GM13976 (cell line): ENCODE results near the gene TRPC4AP.

Source experiments
- DNase-seq: peaks from one replicate; pipeline ENCODE4 v3.0.0; 2012; ENCODE audit warnings: low spot score
- in situ Hi-C: fragments of 300-500 bp; cut with MboI; formaldehyde crosslinking; loops from one replicate; pipeline ENCODE4 v1.12.0; 2022; ENCODE audit warnings: low sequenced_read_pairs, mixed read lengths, inconsistent platforms; ENCODE audit not compliant: unreplicated experiment
- TF ChIP-seq, protein P1 (sequence below): IDR thresholded peaks from 2 replicates; pipeline ENCODE4 v1.5.1; 2012; ENCODE audit warnings: borderline replicate concordance, mild to moderate bottlenecking; ENCODE audit not compliant: insufficient read depth; ENCODE audit errors: extremely low read depth, missing control alignments, control extremely low read depth

Gene TRPC4AP

DNA sequence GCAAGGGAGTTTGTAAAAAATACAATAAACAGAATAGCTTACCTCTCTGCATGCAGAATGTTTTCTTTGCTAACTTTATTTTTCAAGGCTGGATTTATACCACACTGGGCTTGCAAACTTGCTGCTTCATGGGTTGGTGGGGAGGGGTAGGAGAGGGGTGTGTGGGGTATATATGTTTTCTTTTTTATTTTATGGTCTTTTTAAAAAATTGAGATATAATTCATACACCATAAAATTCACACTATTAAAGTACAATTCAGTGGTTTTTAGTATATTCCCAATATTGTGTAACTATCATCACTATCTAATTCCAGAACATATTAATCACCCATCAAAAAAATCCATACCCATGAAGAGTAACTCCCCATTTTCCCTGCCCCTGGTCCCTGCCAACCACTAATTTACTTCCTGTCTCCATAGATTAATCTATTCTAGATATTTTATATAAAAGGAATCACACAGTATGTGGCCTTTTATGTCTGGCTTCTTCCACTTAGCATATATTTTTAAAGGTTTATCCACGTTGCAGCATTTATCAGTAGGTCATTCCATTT is 14.3 kb upstream of the TRPC4AP start:
- DNase-seq: no peak
- TF ChIP-seq, protein P1, sequence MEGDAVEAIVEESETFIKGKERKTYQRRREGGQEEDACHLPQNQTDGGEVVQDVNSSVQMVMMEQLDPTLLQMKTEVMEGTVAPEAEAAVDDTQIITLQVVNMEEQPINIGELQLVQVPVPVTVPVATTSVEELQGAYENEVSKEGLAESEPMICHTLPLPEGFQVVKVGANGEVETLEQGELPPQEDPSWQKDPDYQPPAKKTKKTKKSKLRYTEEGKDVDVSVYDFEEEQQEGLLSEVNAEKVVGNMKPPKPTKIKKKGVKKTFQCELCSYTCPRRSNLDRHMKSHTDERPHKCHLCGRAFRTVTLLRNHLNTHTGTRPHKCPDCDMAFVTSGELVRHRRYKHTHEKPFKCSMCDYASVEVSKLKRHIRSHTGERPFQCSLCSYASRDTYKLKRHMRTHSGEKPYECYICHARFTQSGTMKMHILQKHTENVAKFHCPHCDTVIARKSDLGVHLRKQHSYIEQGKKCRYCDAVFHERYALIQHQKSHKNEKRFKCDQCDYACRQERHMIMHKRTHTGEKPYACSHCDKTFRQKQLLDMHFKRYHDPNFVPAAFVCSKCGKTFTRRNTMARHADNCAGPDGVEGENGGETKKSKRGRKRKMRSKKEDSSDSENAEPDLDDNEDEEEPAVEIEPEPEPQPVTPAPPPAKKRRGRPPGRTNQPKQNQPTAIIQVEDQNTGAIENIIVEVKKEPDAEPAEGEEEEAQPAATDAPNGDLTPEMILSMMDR: no peak
- in situ Hi-C loops: no loop called here

DNA sequence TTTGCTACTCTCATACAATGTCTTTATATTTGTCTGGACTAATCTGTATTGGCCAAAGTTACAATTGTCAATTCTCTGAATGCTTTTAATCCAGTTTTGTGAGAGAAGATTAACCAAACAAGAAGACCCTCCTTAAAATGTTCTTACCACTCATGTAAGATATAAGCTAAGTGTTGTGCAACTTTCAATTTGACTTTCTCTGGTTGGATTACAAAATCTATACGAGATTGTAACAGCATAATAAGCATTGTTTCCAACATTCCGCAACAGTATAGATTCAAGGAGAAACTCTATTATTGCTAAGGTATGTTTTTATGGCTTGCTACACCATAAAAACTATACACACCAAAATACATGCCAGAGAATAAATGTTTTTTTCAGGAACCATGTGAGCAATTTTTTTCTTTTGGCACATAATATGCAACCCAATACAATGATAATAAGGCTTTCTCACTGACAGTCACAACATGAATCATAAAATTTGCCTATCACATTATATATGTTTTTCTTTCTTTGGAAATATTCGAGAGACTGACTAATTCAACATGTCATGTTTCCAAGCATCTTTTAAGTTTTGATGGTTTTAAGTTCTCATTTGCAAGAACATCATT is 12.2 kb upstream of the TRPC4AP start:
- in situ Hi-C loops: no loop called here
- no peak for DNase-seq
- TF ChIP-seq, protein P1: no peak

- TF ChIP-seq, protein P1: no peak
- no peak for DNase-seq
- in situ Hi-C loops: no loop called here
Measured at GRCh38 chr20:35101620-35102019, 9.0 kb upstream of the TRPC4AP start.

- no peak for DNase-seq
- TF ChIP-seq, protein P1: no peak
- in situ Hi-C loops: no loop called here
Measured at GRCh38 chr20:35093267-35093884, 769 bp upstream of the TRPC4AP start.

DNA sequence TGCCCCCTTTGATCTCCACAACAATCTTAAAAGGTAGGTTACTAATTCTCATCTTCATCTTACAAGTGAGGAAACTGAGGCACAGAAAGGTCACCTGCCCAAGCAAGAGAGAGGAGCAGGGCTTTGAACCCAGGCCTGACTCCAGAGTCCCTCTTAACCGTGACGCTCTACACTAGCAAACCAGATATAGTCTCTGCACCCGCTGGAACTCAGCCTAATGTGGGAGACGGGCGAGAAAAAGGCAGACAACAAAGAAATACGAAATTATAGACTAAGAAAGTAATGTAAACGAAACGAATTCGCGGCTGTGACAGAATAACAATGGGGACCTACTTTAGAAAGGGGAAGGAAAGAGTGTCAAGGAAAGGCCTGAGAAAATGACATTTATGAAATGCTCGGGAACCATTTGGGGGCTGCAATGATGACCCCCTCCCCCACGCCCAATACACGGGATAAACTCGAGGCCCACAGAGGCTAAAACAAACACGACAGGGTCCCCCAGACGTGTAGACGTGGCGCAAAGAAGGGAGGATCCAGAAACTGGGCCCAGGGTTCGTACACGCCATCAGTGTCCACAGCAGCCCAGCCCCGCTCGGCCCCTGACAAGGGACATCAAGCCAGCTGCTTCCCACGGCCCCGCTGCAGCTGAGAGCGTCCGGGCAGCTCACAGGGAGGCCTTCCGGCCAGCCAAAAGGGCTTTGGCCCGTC is 637 bp downstream of the TRPC4AP start:
- TF ChIP-seq, protein P1: no peak
- no peak for DNase-seq
- in situ Hi-C loops: no loop called here

DNA sequence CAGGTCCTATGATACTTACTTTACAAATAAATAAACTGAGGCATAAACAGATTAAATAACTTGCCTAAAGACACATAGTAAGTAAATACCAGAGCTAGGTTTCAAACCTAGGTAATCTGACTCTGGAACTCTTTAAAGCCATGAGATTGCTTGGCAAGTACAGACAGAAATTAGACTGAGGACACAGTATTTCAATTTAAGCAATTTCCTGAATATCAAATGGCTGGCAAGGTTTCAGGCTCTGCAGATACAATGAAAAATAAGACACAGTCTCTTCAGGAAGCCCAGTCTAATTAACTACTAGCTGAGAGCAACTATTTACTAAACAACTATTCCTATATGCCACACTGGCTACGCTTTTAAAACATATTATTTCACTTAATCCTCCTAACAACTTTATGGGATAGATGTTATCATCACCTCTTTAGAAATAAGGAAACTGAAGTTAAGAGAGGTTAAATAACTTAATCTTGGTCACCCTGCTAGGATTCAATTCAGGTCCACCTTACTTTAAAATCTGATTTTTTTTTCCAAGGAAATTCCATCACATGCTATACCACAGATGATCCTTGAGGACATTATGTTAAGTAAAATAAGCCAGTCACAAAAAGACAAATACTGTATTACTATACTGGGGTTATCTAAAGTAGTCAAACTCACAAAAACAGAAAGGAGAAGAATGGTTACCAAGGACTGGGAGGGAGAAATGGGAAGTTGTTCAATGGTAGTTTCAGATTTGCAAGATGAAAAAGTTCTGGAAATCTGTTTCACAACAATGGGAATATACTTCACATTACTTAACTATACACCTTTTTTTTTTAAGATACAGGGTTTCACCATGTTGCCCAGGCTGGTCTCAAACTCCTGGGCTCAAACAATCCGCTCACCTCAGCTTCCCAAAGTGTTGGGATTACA is 4.1 kb downstream of the TRPC4AP start:
- TF ChIP-seq, protein P1: no peak
- DNase-seq: no peak
- in situ Hi-C loops: no loop called here
